Breast epithelium (tissue), 4 donors: Measurements from ENCODE around the gene PALLD. TPM values are rescaled to one million over a fixed set of nuclear protein-coding genes. Genes with fewer than 3 reads are reported as not detected.

ENCODE experiments used
- DNase-seq, 2 donors: peaks; one replicate each; pipeline ENCODE4 v3.0.0-alpha.2; 2019; ENCODE audit warnings: low spot score in 2 of 2
- H3K27ac ChIP-seq, 2 donors: fragments of 200-600 bp; sonication (generic) in 1 of 2; one replicate each; pipeline ENCODE4 v1.5.1; 2016 to 2019; ENCODE audit warnings: mild to moderate bottlenecking in 1 of 2
- H3K27me3 ChIP-seq, 2 donors: fragments of 200-600 bp; sonication (generic) in 1 of 2; one replicate each; pipeline versions ENCODE4 v1.5.1 to v1.6.0; 2017 to 2019; ENCODE audit warnings: control low read depth in 1 of 2, mild to moderate bottlenecking in 1 of 2
- H3K36me3 ChIP-seq: fragments of 200-600 bp; one replicate; pipeline ENCODE4 v1.5.1; 2019
- H3K4me1 ChIP-seq, 2 donors: fragments of 200-600 bp; sonication (generic); one replicate each; pipeline ENCODE4 v1.5.1; 2016 to 2019; ENCODE audit warnings: control low read depth in 1 of 2
- H3K4me3 ChIP-seq, 3 donors: fragments of 200-600 bp; sonication (generic); 1 replicate in 2 of 3; 2 replicates in 1 of 3; pipeline ENCODE4 v1.5.1; 2016 to 2019; ENCODE audit warnings: mild to moderate bottlenecking in 3 of 3, moderate library complexity in 2 of 3
- H3K9me3 ChIP-seq, 2 donors: fragments of 200-600 bp; sonication (generic) in 1 of 2; one replicate each; pipeline ENCODE4 v1.5.1; 2016 to 2019; ENCODE audit warnings: control low read depth in 1 of 2
- CTCF ChIP-seq, 3 donors: fragments of 450-650 bp; IDR thresholded peaks; one replicate each; pipeline ENCODE4 v1.5.1; 2016 to 2017; ENCODE audit warnings: antibody characterized with exemption in 3 of 3, mild to moderate bottlenecking in 3 of 3, moderate library complexity in 3 of 3
- POLR2A ChIP-seq: fragments of 450-650 bp; IDR thresholded peaks from one replicate; pipeline ENCODE4 v1.6.1; 2016; ENCODE audit warnings: antibody characterized with exemption, mild to moderate bottlenecking, moderate library complexity
- POLR2AphosphoS5 ChIP-seq, 3 donors: sonication (generic); formaldehyde crosslinking; IDR thresholded peaks; one replicate each; pipeline ENCODE4 v1.6.1; 2017; ENCODE audit warnings: antibody characterized with exemption in 3 of 3
- intact Hi-C: fragments of 100-400 bp; cut with DNase I; formaldehyde crosslinking; loops from one replicate; pipeline ENCODE4 v1.15.1; 2023; ENCODE audit warnings: low total_unique reads
- total RNA-seq, 3 donors: library from RNA; depleted of rRNA; stranded (reverse); fragments of >200 nt; gene quantifications; one replicate each; pipeline ENCODE4 v1.1.0, GENCODE V29; 2016

PALLD gene
- total RNA-seq, 3 donors from 2014 or later = 96.0 to 186 (median 174) TPM

GRCh38 chr4:168587411-168588125, 90.7 kb downstream of the PALLD start:
- Histone ChIP-seq H3K27me3 (no peaks in the 10 kb centered on the region), H3K9me3 (no peaks in the 10 kb centered on the region), H3K27ac (peak overlapping the region; percentile 68 to 82), H3K36me3 (no peaks in the 10 kb centered on the region), H3K4me1 (peaks cover 0 to 11% of the 10 kb centered on the region in 2 donors), H3K4me3 (peak overlapping the region in 1 of 3 donors; percentile 16)
- intact Hi-C loops = no loop called here
- TF ChIP-seq POLR2AphosphoS5 (IDR thresholded peaks at IDR 0.05) = no peak
- no peak for TF ChIP-seq CTCF (IDR thresholded peaks at IDR 0.05)
- no peak for TF ChIP-seq POLR2A
- DNase-seq = peak in 1 of 2 donors; percentile 69

- H3K4me1 ChIP-seq = peaks cover 0 to 11% of the 10 kb centered on the region in 2 donors
- TF ChIP-seq CTCF (IDR thresholded peaks at IDR 0.05) (no peak), POLR2AphosphoS5 (IDR thresholded peaks at IDR 0.05) (peak in 1 of 3 donors; percentile 59)
- intact Hi-C loops = no loop called here
- H3K4me3 ChIP-seq = no peak overlapping the region
- no peaks in the 10 kb centered on the region for H3K27me3 ChIP-seq
- H3K27ac ChIP-seq = peak overlapping the region; percentile 61 to 82
- no peaks in the 10 kb centered on the region for H3K36me3 ChIP-seq
- H3K9me3 ChIP-seq = no peaks in the 10 kb centered on the region
- DNase-seq = peak in 1 of 2 donors; percentile 68
Measured at GRCh38 chr4:168588916-168589531, 92.2 kb downstream of the PALLD start.

- TF ChIP-seq POLR2A (no peak), POLR2AphosphoS5 (IDR thresholded peaks at IDR 0.05) (no peak), CTCF (IDR thresholded peaks at IDR 0.05) (no peak)
- H3K27ac ChIP-seq = peak overlapping the region in 1 of 2 donors; percentile 50
- no peaks in the 10 kb centered on the region for H3K9me3 ChIP-seq
- no peaks in the 10 kb centered on the region for H3K27me3 ChIP-seq
- H3K4me3 ChIP-seq = no peak overlapping the region
- intact Hi-C loops = no loop called here
- peaks cover 0 to 2% of the 10 kb centered on the region in 2 donors for H3K4me1 ChIP-seq
- no peaks in the 10 kb centered on the region for H3K36me3 ChIP-seq
- DNase-seq = no peak
Measured at GRCh38 chr4:168592676-168593075, 95.8 kb downstream of the PALLD start.

GRCh38 chr4:168593399-168593798, 96.5 kb downstream of the PALLD start:
- Histone ChIP-seq H3K4me1 (no peaks in the 10 kb centered on the region), H3K27ac (peak overlapping the region in 1 of 2 donors; percentile 50), H3K36me3 (no peaks in the 10 kb centered on the region), H3K27me3 (no peaks in the 10 kb centered on the region), H3K4me3 (no peak overlapping the region), H3K9me3 (no peaks in the 10 kb centered on the region)
- intact Hi-C loops = no loop called here
- no peak for DNase-seq
- TF ChIP-seq POLR2A (no peak), POLR2AphosphoS5 (IDR thresholded peaks at IDR 0.05) (no peak), CTCF (IDR thresholded peaks at IDR 0.05) (no peak)

- Histone ChIP-seq H3K27me3 (no peaks in the 10 kb centered on the region), H3K27ac (no peak overlapping the region), H3K9me3 (no peaks in the 10 kb centered on the region), H3K4me1 (no peaks in the 10 kb centered on the region), H3K4me3 (no peak overlapping the region), H3K36me3 (no peaks in the 10 kb centered on the region)
- TF ChIP-seq CTCF (IDR thresholded peaks at IDR 0.05) = no peak
- no peak for TF ChIP-seq POLR2AphosphoS5 (IDR thresholded peaks at IDR 0.05)
- no peak for TF ChIP-seq POLR2A
- intact Hi-C loops = no loop called here
- no peak for DNase-seq
Measured at GRCh38 chr4:168594121-168594520, 97.3 kb downstream of the PALLD start.
